Uterus (tissue), 4 donors: ENCODE data around the gene SH3RF3. TPM values are rescaled to one million over a fixed set of nuclear protein-coding genes. Genes with fewer than 3 reads are reported as not detected.

Experiments
- DNase-seq, 2 donors: peaks; one replicate each; pipeline ENCODE4 v3.0.0-alpha.2; 2019 to 2020
- H3K27ac ChIP-seq, 2 donors: fragments of 200-600 bp; sonication (generic); 1 replicate in 1 of 2; 2 replicates in 1 of 2; pipeline ENCODE4 v1.5.1; 2016 to 2018
- H3K27me3 ChIP-seq, 2 donors: fragments of 200-600 bp; sonication (generic); one replicate each; pipeline ENCODE4 v1.5.1; 2018 to 2019; ENCODE audit warnings: control low read depth in 1 of 2
- H3K36me3 ChIP-seq, 2 donors: fragments of 200-600 bp; sonication (generic); one replicate each; pipeline ENCODE4 v1.5.1; 2019; ENCODE audit warnings: control low read depth in 1 of 2
- H3K4me1 ChIP-seq, 2 donors: fragments of 200-600 bp; sonication (generic); one replicate each; pipeline ENCODE4 v1.5.1; 2018 to 2019; ENCODE audit warnings: control low read depth in 1 of 2
- H3K4me3 ChIP-seq, 2 donors: fragments of 200-600 bp; sonication (generic); 1 replicate in 1 of 2; 2 replicates in 1 of 2; pipeline ENCODE4 v1.5.1; 2018 to 2019; ENCODE audit warnings: mild to moderate bottlenecking in 1 of 2
- H3K9me3 ChIP-seq, 2 donors: fragments of 200-600 bp; sonication (generic); one replicate each; pipeline ENCODE4 v1.5.1; 2019; ENCODE audit warnings: control low read depth in 1 of 2
- POLR2A ChIP-seq, 2 donors: fragments of 450-650 bp; IDR thresholded peaks; one replicate each; pipeline ENCODE4 v1.6.1; 2016; ENCODE audit warnings: antibody characterized with exemption in 2 of 2, mild to moderate bottlenecking in 1 of 2, moderate library complexity in 1 of 2
- intact Hi-C: fragments of 100-400 bp; cut with DNase I; formaldehyde crosslinking; loops from one replicate; pipeline ENCODE4 v1.15.1; 2023; ENCODE audit warnings: low total_unique reads
- total RNA-seq, 4 donors: library from RNA; depleted of rRNA in 3 of 4; stranded (reverse); fragments of >200 nt in 3 of 4; gene quantifications; one replicate each; pipeline versions ENCODE4 v1.1.0 to v1.2.4, GENCODE V29; 2014 to 2023
- TF ChIP-seq, protein P1 (sequence below), 4 experiments: fragments of 200-600 bp in 2 of 4; fragments of 450-650 bp in 2 of 4; sonication (generic) in 2 of 4; IDR thresholded peaks; one replicate each; pipeline ENCODE4 v1.5.1; 2016 to 2019; ENCODE audit warnings: antibody characterized with exemption in 4 of 4, mild to moderate bottlenecking in 2 of 4, moderate library complexity in 1 of 4
- donor health status: DM: yes; HTN: yes; CAD: no.

The SH3RF3 gene
- total RNA-seq, 4 donors from 2014 or later = 5.1 to 10.2 (median 8.7) TPM; not detected in 1

DNA sequence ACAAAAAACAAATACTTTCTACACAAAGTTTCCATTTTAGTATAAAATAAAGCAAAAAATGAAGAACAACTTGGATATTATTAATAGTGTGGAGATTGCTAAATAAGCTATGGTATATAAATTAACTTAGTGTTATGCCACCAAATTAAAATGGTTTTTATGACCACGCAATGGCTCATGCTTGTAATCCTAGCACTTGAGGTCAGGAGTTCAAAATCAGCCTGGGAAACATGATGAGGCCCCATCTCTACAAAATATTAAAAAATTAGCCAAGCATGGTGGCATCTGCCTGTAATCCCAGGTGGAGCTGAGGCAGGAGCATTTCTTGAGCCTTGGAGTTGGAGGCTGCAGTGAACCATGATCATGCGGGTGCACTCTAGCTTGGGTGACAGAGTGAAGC is 108.8 kb downstream of the SH3RF3 start:
- peaks cover 9 to 10% of the 10 kb centered on the region in 2 donors for H3K4me1 ChIP-seq
- H3K27me3 ChIP-seq = no peaks in the 10 kb centered on the region
- H3K4me3 ChIP-seq = no peak overlapping the region
- H3K36me3 ChIP-seq = no peaks in the 10 kb centered on the region
- no peak for TF ChIP-seq POLR2A (IDR thresholded peaks at IDR 0.05)
- TF ChIP-seq, protein P1, sequence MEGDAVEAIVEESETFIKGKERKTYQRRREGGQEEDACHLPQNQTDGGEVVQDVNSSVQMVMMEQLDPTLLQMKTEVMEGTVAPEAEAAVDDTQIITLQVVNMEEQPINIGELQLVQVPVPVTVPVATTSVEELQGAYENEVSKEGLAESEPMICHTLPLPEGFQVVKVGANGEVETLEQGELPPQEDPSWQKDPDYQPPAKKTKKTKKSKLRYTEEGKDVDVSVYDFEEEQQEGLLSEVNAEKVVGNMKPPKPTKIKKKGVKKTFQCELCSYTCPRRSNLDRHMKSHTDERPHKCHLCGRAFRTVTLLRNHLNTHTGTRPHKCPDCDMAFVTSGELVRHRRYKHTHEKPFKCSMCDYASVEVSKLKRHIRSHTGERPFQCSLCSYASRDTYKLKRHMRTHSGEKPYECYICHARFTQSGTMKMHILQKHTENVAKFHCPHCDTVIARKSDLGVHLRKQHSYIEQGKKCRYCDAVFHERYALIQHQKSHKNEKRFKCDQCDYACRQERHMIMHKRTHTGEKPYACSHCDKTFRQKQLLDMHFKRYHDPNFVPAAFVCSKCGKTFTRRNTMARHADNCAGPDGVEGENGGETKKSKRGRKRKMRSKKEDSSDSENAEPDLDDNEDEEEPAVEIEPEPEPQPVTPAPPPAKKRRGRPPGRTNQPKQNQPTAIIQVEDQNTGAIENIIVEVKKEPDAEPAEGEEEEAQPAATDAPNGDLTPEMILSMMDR (IDR thresholded peaks at IDR 0.05) = no peak
- no peak overlapping the region for H3K27ac ChIP-seq
- DNase-seq = no peak
- intact Hi-C loops = no loop called here
- no peaks in the 10 kb centered on the region for H3K9me3 ChIP-seq

- H3K36me3 ChIP-seq = no peaks in the 10 kb centered on the region
- H3K4me3 ChIP-seq = no peak overlapping the region
- intact Hi-C loops = no loop called here
- no peaks in the 10 kb centered on the region for H3K9me3 ChIP-seq
- peak; percentile 58 to 77 for DNase-seq
- H3K4me1 ChIP-seq = peaks cover 13 to 18% of the 10 kb centered on the region in 2 donors
- TF ChIP-seq, protein P1 (IDR thresholded peaks at IDR 0.05) = no peak
- no peak for TF ChIP-seq POLR2A (IDR thresholded peaks at IDR 0.05)
- no peaks in the 10 kb centered on the region for H3K27me3 ChIP-seq
- peak overlapping the region in 1 of 2 donors; percentile 46 for H3K27ac ChIP-seq
Observed at GRCh38 chr2:109238580-109238979, 109.6 kb downstream of the SH3RF3 start.

- Histone ChIP-seq H3K4me1 (peaks cover 13 to 26% of the 10 kb centered on the region in 2 donors), H3K4me3 (no peak overlapping the region), H3K27me3 (no peaks in the 10 kb centered on the region), H3K9me3 (no peaks in the 10 kb centered on the region), H3K27ac (peak overlapping the region in 1 of 2 donors; percentile 23), H3K36me3 (no peaks in the 10 kb centered on the region)
- TF ChIP-seq POLR2A (IDR thresholded peaks at IDR 0.05) = no peak
- TF ChIP-seq, protein P1 (IDR thresholded peaks at IDR 0.05) = no peak
- no peak for DNase-seq
- intact Hi-C loops = no loop called here
Observed at GRCh38 chr2:109239720-109240119, 110.7 kb downstream of the SH3RF3 start.

DNA sequence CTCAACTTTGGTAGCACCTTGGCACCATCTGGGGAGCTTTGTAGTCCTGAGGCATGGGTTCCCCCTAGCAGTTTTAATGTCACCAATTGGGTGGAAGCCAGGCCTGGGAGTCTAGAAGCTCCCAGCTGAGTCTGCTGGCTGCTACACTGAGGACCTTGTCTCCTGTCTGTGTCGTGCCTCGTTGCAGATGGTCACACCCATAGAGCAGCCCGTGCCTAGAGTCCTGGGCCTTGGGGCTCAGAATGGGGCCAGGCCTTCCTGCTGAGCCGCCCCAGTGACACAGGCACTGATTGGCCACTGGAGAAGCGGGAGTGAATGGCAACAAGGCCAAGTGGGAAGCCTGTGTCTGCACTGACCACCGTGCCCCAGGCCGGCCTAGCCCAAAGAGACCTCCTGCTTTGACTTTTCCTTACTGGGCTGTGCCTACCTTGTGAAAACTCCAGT is 113.2 kb downstream of the SH3RF3 start:
- intact Hi-C loops = no loop called here
- no peaks in the 10 kb centered on the region for H3K27me3 ChIP-seq

DNA sequence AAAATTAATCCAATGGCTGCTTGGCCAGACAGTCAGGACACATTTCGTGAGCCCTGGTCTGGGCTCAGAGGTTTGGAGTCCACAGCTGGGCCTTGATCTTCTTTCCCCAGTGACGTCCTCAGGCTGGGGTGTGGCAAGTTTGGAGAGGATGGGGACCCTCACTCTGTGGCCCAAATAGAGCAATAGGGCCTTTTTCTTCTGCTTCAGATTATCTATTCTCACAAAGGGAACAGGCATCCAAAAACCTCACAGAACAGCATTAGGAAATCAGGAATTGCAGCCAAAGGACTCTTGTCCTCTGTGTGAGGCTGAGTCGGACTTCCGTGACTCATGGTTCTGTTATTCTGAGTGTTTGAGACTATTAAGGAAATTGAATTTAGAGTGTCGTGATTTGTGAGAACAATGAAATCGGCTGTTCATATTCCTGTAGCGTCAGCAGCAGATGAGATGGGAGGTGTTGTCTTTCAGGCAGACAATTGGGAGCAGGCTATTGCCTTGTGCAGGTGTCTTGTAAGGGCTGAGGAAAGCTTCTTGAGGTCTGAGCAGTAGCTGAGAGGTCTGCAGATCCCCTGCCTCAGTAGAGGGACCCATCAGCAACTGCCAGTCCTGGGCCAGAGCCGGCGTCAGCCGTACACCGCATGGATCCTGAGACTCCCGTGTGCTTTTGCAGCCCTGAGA is 113.8 kb downstream of the SH3RF3 start:
- H3K27me3 ChIP-seq = no peaks in the 10 kb centered on the region
- TF ChIP-seq, protein P1 (IDR thresholded peaks at IDR 0.05) = no peak
- TF ChIP-seq POLR2A (IDR thresholded peaks at IDR 0.05) = no peak
- peak; percentile 65 to 80 for DNase-seq
- no peaks in the 10 kb centered on the region for H3K36me3 ChIP-seq
- H3K27ac ChIP-seq = peak overlapping the region; percentile 29 to 81
- intact Hi-C loops = no loop called here
- H3K9me3 ChIP-seq = no peaks in the 10 kb centered on the region
- no peak overlapping the region for H3K4me3 ChIP-seq
- peaks cover 13 to 26% of the 10 kb centered on the region in 2 donors for H3K4me1 ChIP-seq

More for the DNA sequence above, 113.2 kb downstream of the SH3RF3 start:
- TF ChIP-seq, protein P1 (IDR thresholded peaks at IDR 0.05) = no peak
- TF ChIP-seq POLR2A (IDR thresholded peaks at IDR 0.05) = no peak
- DNase-seq = peak in 1 of 2 donors; percentile 40
- H3K4me1 ChIP-seq = peaks cover 13 to 26% of the 10 kb centered on the region in 2 donors
- H3K27ac ChIP-seq = peak overlapping the region; percentile 29 to 81
- no peaks in the 10 kb centered on the region for H3K36me3 ChIP-seq
- no peaks in the 10 kb centered on the region for H3K9me3 ChIP-seq
- no peak overlapping the region for H3K4me3 ChIP-seq
